ENCODE results near the gene STX3.

GRCh38 chr11:59800390-59801025 is 45.3 kb downstream of the STX3 start:
- no peak for TF ChIP-seq CTCF (conservative IDR thresholded peaks at IDR 0.05)
- no peak for TF ChIP-seq ZFX (IDR thresholded peaks at IDR 0.05)
